HepG2 (cell line): ENCODE data around the gene SMG7. TPM values are rescaled to one million over a fixed set of nuclear protein-coding genes. Genes with fewer than 3 reads are reported as not detected.
A peak's percentile ranks its signal among the peaks of the same experiment; 100 is the strongest.

ENCODE experiments used
- AGO2 ChIP-seq: fragments of 200-400 bp; formaldehyde crosslinking; optimal IDR thresholded peaks from 2 replicates; pipeline ENCODE3; 2017; ENCODE audit warnings: mild to moderate bottlenecking, low read depth, low read length, moderate library complexity
- GATA4 ChIP-seq: sonication (generic); IDR thresholded peaks from 2 replicates; pipeline ENCODE4 v1.6.1; 2016; ENCODE audit warnings: antibody characterized with exemption, low read depth, borderline replicate concordance
- GATAD2A ChIP-seq: IDR thresholded peaks from 2 replicates; pipeline ENCODE4 v1.6.1; 2016
- HINFP ChIP-seq: sonication (generic); formaldehyde crosslinking; IDR thresholded peaks from 2 replicates; pipeline ENCODE4 v1.4.0; 2020; ENCODE audit warnings: low read depth, mild to moderate bottlenecking, missing genetic modification reagents
- IRF9 ChIP-seq: sonication (generic); formaldehyde crosslinking; IDR thresholded peaks from 2 replicates; pipeline ENCODE4 v1.8.0; 2022; ENCODE audit warnings: missing genetic modification reagents, mild to moderate bottlenecking, borderline replicate concordance
- NR2F1 ChIP-seq, 2 experiments: fragments of 450-650 bp in 1 of 2; formaldehyde crosslinking in 1 of 2; IDR thresholded peaks; 2 replicates each; pipeline versions ENCODE4 v1.5.0 to v1.6.1; 2016 to 2020; ENCODE audit warnings: mild to moderate bottlenecking in 1 of 2, missing compliant biosample characterization in 1 of 2, missing genetic modification reagents in 1 of 2, moderate library complexity in 1 of 2
- SKI ChIP-seq: fragments of 450-650 bp; IDR thresholded peaks from one replicate; pipeline ENCODE4 v1.6.1; 2018; ENCODE audit warnings: mild to moderate bottlenecking; ENCODE audit not compliant: partially characterized antibody
- SNAPC2 ChIP-seq: sonication (generic); formaldehyde crosslinking; IDR thresholded peaks from 2 replicates; pipeline ENCODE4 v1.8.1; 2022; ENCODE audit warnings: mild to moderate bottlenecking, missing genetic modification reagents
- SNAPC4 ChIP-seq: sonication (generic); formaldehyde crosslinking; IDR thresholded peaks from 2 replicates; pipeline ENCODE4 v1.4.0; 2020; ENCODE audit warnings: mild to moderate bottlenecking, missing genetic modification reagents
- SOX6 ChIP-seq, 2 experiments: fragments of 450-650 bp in 1 of 2; sonication (generic) in 1 of 2; formaldehyde crosslinking in 1 of 2; IDR thresholded peaks; 2 replicates each; pipeline versions ENCODE4 v1.4.0 to v1.6.1; 2017 to 2020; ENCODE audit warnings: antibody characterized with exemption in 1 of 2, mild to moderate bottlenecking in 1 of 2, missing genetic modification reagents in 1 of 2
- THAP8 ChIP-seq: sonication (generic); formaldehyde crosslinking; IDR thresholded peaks from 2 replicates; pipeline ENCODE4 v1.5.1; 2020; ENCODE audit warnings: missing genetic modification reagents, mild to moderate bottlenecking, borderline replicate concordance
- TIGD3 ChIP-seq: sonication (generic); formaldehyde crosslinking; IDR thresholded peaks from 2 replicates; pipeline ENCODE4 v1.5.1; 2020; ENCODE audit warnings: mild to moderate bottlenecking, missing genetic modification reagents, borderline replicate concordance
- WIZ ChIP-seq: sonication (generic); formaldehyde crosslinking; IDR thresholded peaks from 2 replicates; pipeline ENCODE4 v1.5.1; 2020; ENCODE audit warnings: mild to moderate bottlenecking, missing genetic modification reagents
- ZFAT ChIP-seq: sonication (generic); formaldehyde crosslinking; conservative IDR thresholded peaks from 2 replicates; pipeline ENCODE4 v1.8.1; 2023; ENCODE audit warnings: missing genetic modification reagents, inconsistent platforms
- ZNF20 ChIP-seq: sonication (generic); formaldehyde crosslinking; IDR thresholded peaks from 2 replicates; pipeline ENCODE4 v1.4.0; 2020; ENCODE audit warnings: mild to moderate bottlenecking, moderate library complexity, missing genetic modification reagents
- ZNF235 ChIP-seq: sonication (generic); formaldehyde crosslinking; IDR thresholded peaks from 2 replicates; pipeline ENCODE4 v1.8.1; 2023; ENCODE audit warnings: mild to moderate bottlenecking, missing genetic modification reagents, borderline replicate concordance
- ZNF367 ChIP-seq: sonication (generic); formaldehyde crosslinking; IDR thresholded peaks from 2 replicates; pipeline ENCODE4 v1.4.0; 2020; ENCODE audit warnings: missing genetic modification reagents, borderline replicate concordance
- ZNF430 ChIP-seq: sonication (generic); formaldehyde crosslinking; IDR thresholded peaks from 2 replicates; pipeline ENCODE4 v1.9.0; 2021; ENCODE audit warnings: mild to moderate bottlenecking, missing genetic modification reagents
- ZNF883 ChIP-seq: sonication (generic); formaldehyde crosslinking; IDR thresholded peaks from 2 replicates; pipeline ENCODE4 v1.5.1; 2020; ENCODE audit warnings: mild to moderate bottlenecking, missing genetic modification reagents; ENCODE audit errors: not compliant biosample characterization
- polyA plus RNA-seq, 8 experiments: library from polyadenylated mRNA; depleted of rRNA in 3 of 8; stranded (reverse) in 7 of 8; unstranded in 1 of 8; fragments of >200 nt; fragmentation: Illumina TruSeq in 4 of 8; extraction: Trizol in 4 of 8; gene quantifications; 2 replicates each; pipeline versions ENCODE4 v1.2.1 to v1.2.3, GENCODE V29; 2011 to 2016; ENCODE audit warnings: low read depth in 4 of 8, missing spikeins in 1 of 8, mixed read lengths in 1 of 8; ENCODE audit not compliant: insufficient read depth in 1 of 8
- total RNA-seq, 5 experiments: library from RNA; depleted of rRNA; stranded (reverse); fragments of >200 nt; fragmentation: Illumina TruSeq; extraction: Trizol; gene quantifications; 2 replicates each; pipeline ENCODE4 v1.2.3, GENCODE V29; 2016; ENCODE audit warnings: low read depth in 1 of 5

The SMG7 gene
- total and polyA plus RNA-seq, 2 of the 13 experiments (the other 11 are each of a cell fraction or from before 2014, with no cell fraction given) = 14.9 to 27.9 TPM

GRCh38 chr1:183471743-183472487 lies 384 bp upstream of the SMG7 start (continued):
- no peak for TF ChIP-seq ZNF883 (CRISPR knock-in tag)
- no peak for TF ChIP-seq WIZ (CRISPR knock-in tag)
- TF ChIP-seq SNAPC4 (CRISPR knock-in tag) = no peak
- TF ChIP-seq NR2F1 (CRISPR knock-in tag; IDR thresholded peaks at IDR 0.05) = 0 out of 4 replicates have a peak, but pooled peaks of 1 of the 2 experiments have one; percentile 19
- TF ChIP-seq HINFP (CRISPR knock-in tag) = 0 out of 2 replicates have a peak, but pooled peaks have one; percentile 51
- no peak for TF ChIP-seq SNAPC2 (CRISPR knock-in tag)
- TF ChIP-seq GATA4 = peak; percentile 58; the same call in 1 of the 2 replicates
- TF ChIP-seq ZNF235 (CRISPR knock-in tag) = 0 out of 2 replicates have a peak, but pooled peaks have one; percentile 22
- TF ChIP-seq IRF9 (CRISPR knock-in tag) = no peak
- no peak for TF ChIP-seq ZFAT
- TF ChIP-seq THAP8 (CRISPR knock-in tag) = no peak
- no peak for TF ChIP-seq AGO2
- TF ChIP-seq SKI = peak; percentile 8
- peak; percentile 82 for TF ChIP-seq GATAD2A
- TF ChIP-seq TIGD3 (CRISPR knock-in tag) = no peak
- no peak for TF ChIP-seq ZNF430 (CRISPR knock-in tag)
- no peak for TF ChIP-seq SOX6 (IDR thresholded peaks at IDR 0.05)
- TF ChIP-seq SOX6 (CRISPR knock-in tag; IDR thresholded peaks at IDR 0.05) = peak; percentile 47
- no peak for TF ChIP-seq ZNF367 (CRISPR knock-in tag)
- TF ChIP-seq ZNF20 (CRISPR knock-in tag) = no peak
